ENCODE measurements around the gene CMC2.

Gene CMC2

GRCh38 chr16:80971819-80972218, 34.9 kb downstream of the CMC2 start:
- peak overlapping the region; percentile 50; the same call in 1 of the 2 replicates for H3K27ac ChIP-seq
- no peaks in the 10 kb centered on the region for H3K36me3 ChIP-seq
- DNase-seq: peak; percentile 64
- H3K4me3 ChIP-seq (ENCODE audit: low read depth, low read length): no peak overlapping the region
- H3K27me3 ChIP-seq (ENCODE audit: insufficient read depth, low read depth, severe bottlenecking): no peaks in the 10 kb centered on the region
- no peaks in the 10 kb centered on the region for H3K9me3 ChIP-seq (ENCODE audit: severe bottlenecking)
- TF ChIP-seq, protein P1, sequence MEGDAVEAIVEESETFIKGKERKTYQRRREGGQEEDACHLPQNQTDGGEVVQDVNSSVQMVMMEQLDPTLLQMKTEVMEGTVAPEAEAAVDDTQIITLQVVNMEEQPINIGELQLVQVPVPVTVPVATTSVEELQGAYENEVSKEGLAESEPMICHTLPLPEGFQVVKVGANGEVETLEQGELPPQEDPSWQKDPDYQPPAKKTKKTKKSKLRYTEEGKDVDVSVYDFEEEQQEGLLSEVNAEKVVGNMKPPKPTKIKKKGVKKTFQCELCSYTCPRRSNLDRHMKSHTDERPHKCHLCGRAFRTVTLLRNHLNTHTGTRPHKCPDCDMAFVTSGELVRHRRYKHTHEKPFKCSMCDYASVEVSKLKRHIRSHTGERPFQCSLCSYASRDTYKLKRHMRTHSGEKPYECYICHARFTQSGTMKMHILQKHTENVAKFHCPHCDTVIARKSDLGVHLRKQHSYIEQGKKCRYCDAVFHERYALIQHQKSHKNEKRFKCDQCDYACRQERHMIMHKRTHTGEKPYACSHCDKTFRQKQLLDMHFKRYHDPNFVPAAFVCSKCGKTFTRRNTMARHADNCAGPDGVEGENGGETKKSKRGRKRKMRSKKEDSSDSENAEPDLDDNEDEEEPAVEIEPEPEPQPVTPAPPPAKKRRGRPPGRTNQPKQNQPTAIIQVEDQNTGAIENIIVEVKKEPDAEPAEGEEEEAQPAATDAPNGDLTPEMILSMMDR (IDR thresholded peaks at IDR 0.05; ENCODE audit: low read depth, low read length): no peak

- H3K27ac ChIP-seq: no peak overlapping the region
- no peaks in the 10 kb centered on the region for H3K27me3 ChIP-seq (ENCODE audit: insufficient read depth, low read depth, severe bottlenecking)
- no peaks in the 10 kb centered on the region for H3K9me3 ChIP-seq (ENCODE audit: severe bottlenecking)
- no peaks in the 10 kb centered on the region for H3K36me3 ChIP-seq
- H3K4me3 ChIP-seq (ENCODE audit: low read depth, low read length): no peak overlapping the region
- TF ChIP-seq, protein P1 (IDR thresholded peaks at IDR 0.05; ENCODE audit: low read depth, low read length): no peak
- DNase-seq: no peak
Observed at GRCh38 chr16:80969114-80969484, 37.6 kb downstream of the CMC2 start.

GRCh38 chr16:80968386-80969113, 38.1 kb downstream of the CMC2 start:
- no peak overlapping the region for H3K4me3 ChIP-seq (ENCODE audit: low read depth, low read length)
- H3K9me3 ChIP-seq (ENCODE audit: severe bottlenecking): no peaks in the 10 kb centered on the region
- TF ChIP-seq, protein P1 (IDR thresholded peaks at IDR 0.05; ENCODE audit: low read depth, low read length): no peak
- H3K27me3 ChIP-seq (ENCODE audit: insufficient read depth, low read depth, severe bottlenecking): no peaks in the 10 kb centered on the region
- H3K27ac ChIP-seq: no peak overlapping the region
- no peaks in the 10 kb centered on the region for H3K36me3 ChIP-seq
- DNase-seq: no peak

GRCh38 chr16:80966617-80967016, 40.1 kb downstream of the CMC2 start:
- TF ChIP-seq, protein P1 (IDR thresholded peaks at IDR 0.05; ENCODE audit: low read depth, low read length): no peak
- no peak overlapping the region for H3K27ac ChIP-seq
- H3K36me3 ChIP-seq: no peaks in the 10 kb centered on the region
- DNase-seq: no peak
- H3K27me3 ChIP-seq (ENCODE audit: insufficient read depth, low read depth, severe bottlenecking): no peaks in the 10 kb centered on the region
- H3K9me3 ChIP-seq (ENCODE audit: severe bottlenecking): no peaks in the 10 kb centered on the region
- no peak overlapping the region for H3K4me3 ChIP-seq (ENCODE audit: low read depth, low read length)

GRCh38 chr16:80964351-80964750, 42.3 kb downstream of the CMC2 start:
- Histone ChIP-seq H3K9me3 (ENCODE audit: severe bottlenecking) (no peaks in the 10 kb centered on the region), H3K27ac (no peak overlapping the region), H3K4me3 (ENCODE audit: low read depth, low read length) (no peak overlapping the region), H3K27me3 (ENCODE audit: insufficient read depth, low read depth, severe bottlenecking) (no peaks in the 10 kb centered on the region), H3K36me3 (no peaks in the 10 kb centered on the region)
- TF ChIP-seq, protein P1 (IDR thresholded peaks at IDR 0.05; ENCODE audit: low read depth, low read length): no peak
- DNase-seq: no peak

DNA sequence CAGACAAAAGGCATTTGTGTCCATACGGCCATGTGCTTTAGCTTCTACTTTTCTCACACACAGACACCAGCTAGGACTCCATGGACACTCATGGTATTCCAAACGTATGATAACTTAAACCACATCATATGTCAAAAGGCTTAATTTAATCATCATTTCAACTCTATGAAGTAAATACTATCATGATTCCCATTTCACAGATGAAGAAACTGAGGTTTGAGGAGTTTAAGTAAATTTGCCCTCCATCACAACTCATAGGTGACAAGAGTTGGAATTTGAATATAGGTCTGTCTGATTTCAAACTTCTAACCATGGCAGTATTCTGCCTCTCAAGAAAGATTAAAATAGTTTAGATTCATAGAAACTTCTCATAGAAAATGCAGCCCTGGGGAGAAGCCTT, 43.8 kb downstream of the CMC2 start:
- Histone ChIP-seq H3K9me3 (ENCODE audit: severe bottlenecking) (no peaks in the 10 kb centered on the region), H3K4me3 (ENCODE audit: low read depth, low read length) (no peak overlapping the region), H3K36me3 (no peaks in the 10 kb centered on the region), H3K27me3 (ENCODE audit: insufficient read depth, low read depth, severe bottlenecking) (no peaks in the 10 kb centered on the region), H3K27ac (no peak overlapping the region)
- DNase-seq: no peak
- TF ChIP-seq, protein P1 (IDR thresholded peaks at IDR 0.05; ENCODE audit: low read depth, low read length): no peak

Measured in WERI-Rb-1 (cell line).